Thoracic aorta (tissue), 2 donors: Measurements from ENCODE around the gene POC1A. TPM values are rescaled to one million over a fixed set of nuclear protein-coding genes. Genes with fewer than 3 reads are reported as not detected.
"Not testable (repeated sequence)": the region's sequence is repeated elsewhere in the genome, so short reads cannot be mapped to it uniquely, and the experiment has no call there.

Experiments
- ATAC-seq: fragments of 150-250 bp; one replicate; pipeline ENCODE4 v1.8.0; 2017; ENCODE audit warnings: low read depth; ENCODE audit not compliant: insufficient number of reproducible peaks, low FRiP score
- DNase-seq: peaks from one replicate; pipeline ENCODE4 v3.0.0-alpha.2; 2020; ENCODE audit warnings: low spot score
- H3K27ac ChIP-seq, 2 donors: fragments of 200-600 bp; sonication (generic); 1 replicate in 1 of 2; 2 replicates in 1 of 2; pipeline ENCODE4 v1.5.1; 2016; ENCODE audit warnings: mild to moderate bottlenecking in 2 of 2, moderate library complexity in 2 of 2
- H3K27me3 ChIP-seq: fragments of 200-600 bp; sonication (generic); replicated peaks from 2 replicates; pipeline ENCODE4 v1.6.0; 2016; ENCODE audit warnings: mild to moderate bottlenecking; ENCODE audit not compliant: insufficient read depth
- H3K36me3 ChIP-seq: fragments of 200-600 bp; sonication (generic); one replicate; pipeline ENCODE4 v1.5.1; 2016
- H3K4me1 ChIP-seq, 2 donors: fragments of 200-600 bp; sonication (generic); 1 replicate in 1 of 2; 2 replicates in 1 of 2; pipeline versions ENCODE4 v1.5.1 to v1.6.0; 2016; ENCODE audit warnings: low read depth in 2 of 2, mild to moderate bottlenecking in 1 of 2; ENCODE audit not compliant: control insufficient read depth in 1 of 2
- H3K4me3 ChIP-seq: fragments of 200-600 bp; sonication (generic); 2 replicates; pipeline ENCODE4 v1.5.1; 2016; ENCODE audit warnings: mild to moderate bottlenecking
- H3K9me3 ChIP-seq: fragments of 200-600 bp; sonication (generic); 2 replicates; pipeline ENCODE4 v1.5.1; 2016
- CTCF ChIP-seq: fragments of 200-600 bp; sonication (generic); IDR thresholded peaks from one replicate; pipeline ENCODE4 v1.5.1; 2019; ENCODE audit warnings: antibody characterized with exemption
- total RNA-seq, 2 donors: library from RNA; depleted of rRNA; stranded (reverse); fragments of >200 nt; gene quantifications; one replicate each; pipeline versions ENCODE4 v1.1.0 to v1.2.3, GENCODE V29; 2016

POC1A gene
- total RNA-seq, 2 donors from 2014 or later = 8.1 TPM; not detected in 1

- Histone ChIP-seq H3K4me3 (no peak overlapping the region), H3K9me3 (no peaks in the 10 kb centered on the region), H3K27ac (no peak overlapping the region), H3K27me3 (no peaks in the 10 kb centered on the region), H3K36me3 (no peaks in the 10 kb centered on the region), H3K4me1 (peaks cover 7 to 25% of the 10 kb centered on the region in 2 donors)
- DNase-seq (no peak), ATAC-seq (no peak)
- TF ChIP-seq CTCF = no peak
These were observed 116.9 kb downstream of the POC1A start for GRCh38 chr3:52037291-52037690.

GRCh38 chr3:52036829-52037228 is 117.4 kb downstream of the POC1A start:
- no peaks in the 10 kb centered on the region for H3K36me3 ChIP-seq
- no peak for TF ChIP-seq CTCF
- no peaks in the 10 kb centered on the region for H3K9me3 ChIP-seq
- H3K27ac ChIP-seq = no peak overlapping the region
- no peaks in the 10 kb centered on the region for H3K27me3 ChIP-seq
- peaks cover 7 to 25% of the 10 kb centered on the region in 2 donors for H3K4me1 ChIP-seq
- DNase-seq (no peak), ATAC-seq (no peak)
- no peak overlapping the region for H3K4me3 ChIP-seq

DNA sequence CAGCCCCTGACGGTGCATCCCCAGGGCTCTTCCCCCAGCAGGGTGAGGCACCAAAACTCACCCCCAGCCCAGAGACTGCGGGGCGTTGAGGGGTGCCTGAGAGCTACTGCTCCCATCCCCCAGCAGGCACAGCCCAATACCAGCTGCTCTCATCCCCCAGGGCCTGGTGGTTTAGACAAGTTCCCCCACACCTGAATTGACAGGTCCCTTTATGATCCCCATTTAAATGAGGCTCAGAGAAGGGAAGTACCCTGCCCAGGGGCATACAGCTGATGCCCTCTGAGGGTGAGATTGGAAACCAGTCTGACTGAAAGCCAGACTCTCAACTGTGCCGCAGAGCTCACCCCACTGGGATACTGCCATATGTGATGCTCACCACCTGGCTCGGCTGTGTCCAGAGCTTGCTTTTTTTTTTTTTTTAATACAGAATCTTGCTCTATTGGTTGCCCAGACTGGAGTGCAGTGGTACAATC is 118.0 kb downstream of the POC1A start:
- H3K4me3 ChIP-seq = no peak overlapping the region
- no peak for TF ChIP-seq CTCF
- H3K27ac ChIP-seq = no peak overlapping the region
- no peak for ATAC-seq
- H3K27me3 ChIP-seq = no peaks in the 10 kb centered on the region
- H3K4me1 ChIP-seq = peaks cover 7 to 22% of the 10 kb centered on the region in 2 donors
- H3K36me3 ChIP-seq = no peaks in the 10 kb centered on the region
- DNase-seq = no peak
- H3K9me3 ChIP-seq = no peaks in the 10 kb centered on the region

- Histone ChIP-seq H3K4me1 (peaks cover 3 to 6% of the 10 kb centered on the region in 2 donors), H3K27me3 (no peaks in the 10 kb centered on the region), H3K9me3 (no peaks in the 10 kb centered on the region), H3K27ac (no peak overlapping the region), H3K36me3 (no peaks in the 10 kb centered on the region), H3K4me3 (no peak overlapping the region)
- DNase-seq (no peak), ATAC-seq (no peak)
- TF ChIP-seq CTCF = no peak
These were observed 119.6 kb downstream of the POC1A start for GRCh38 chr3:52034651-52035050.

DNA sequence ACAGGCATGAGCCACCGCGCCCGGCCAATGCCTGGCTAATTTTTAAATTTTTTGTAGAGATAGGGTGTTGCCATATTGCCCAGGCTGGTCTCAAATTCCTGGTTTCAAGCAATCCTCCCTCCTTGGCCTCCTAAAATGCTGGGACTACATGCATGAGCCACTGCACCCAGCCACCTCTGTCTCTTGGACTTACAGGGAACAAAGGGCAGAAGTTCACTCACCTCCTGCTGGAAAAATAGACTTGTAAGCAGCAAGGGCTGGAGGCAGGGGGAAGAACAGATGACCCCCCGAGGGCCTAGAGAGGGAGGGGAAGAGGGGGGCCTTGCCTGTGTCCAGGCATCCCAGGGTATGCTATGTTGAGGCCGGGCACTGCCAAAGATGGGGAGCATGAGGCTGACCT is 120.0 kb downstream of the POC1A start:
- Histone ChIP-seq H3K9me3 (no peaks in the 10 kb centered on the region), H3K36me3 (no peaks in the 10 kb centered on the region), H3K27me3 (no peaks in the 10 kb centered on the region), H3K4me1 (peaks cover 0 to 2% of the 10 kb centered on the region in 2 donors), H3K27ac (no peak overlapping the region), H3K4me3 (no peak overlapping the region)
- ATAC-seq (no peak), DNase-seq (no peak)
- no peak for TF ChIP-seq CTCF

- H3K36me3 ChIP-seq, ATAC-seq, H3K9me3 ChIP-seq, H3K4me1 ChIP-seq, H3K27ac ChIP-seq, H3K4me3 ChIP-seq, DNase-seq, H3K27me3 ChIP-seq: not testable (repeated sequence)
These were observed 120.5 kb downstream of the POC1A start for GRCh38 chr3:52033748-52034147.
